KOPT-K1 (cell line): ENCODE results near the gene TRIP4.
"Not testable (repeated sequence)": the region's sequence is repeated elsewhere in the genome, so short reads cannot be mapped to it uniquely, and the experiment has no call there.

Source experiments
- H3K27ac ChIP-seq: fragments of 200-600 bp; sonication (generic); 2 replicates; pipeline ENCODE4 v1.5.1; 2016; ENCODE audit warnings: antibody characterized with exemption, mild to moderate bottlenecking, low read depth, low read length; ENCODE audit not compliant: poor library complexity, severe bottlenecking
- H3K36me3 ChIP-seq: fragments of 200-600 bp; sonication (generic); 2 replicates; pipeline ENCODE4 v1.5.1; 2017; ENCODE audit warnings: antibody characterized with exemption, mild to moderate bottlenecking, low read length, moderate library complexity; ENCODE audit not compliant: insufficient read depth
- H3K9me3 ChIP-seq: fragments of 200-600 bp; sonication (generic); 2 replicates; pipeline ENCODE4 v1.5.1; 2017; ENCODE audit warnings: antibody characterized with exemption, low read length, mild to moderate bottlenecking; ENCODE audit not compliant: insufficient read depth, poor library complexity, severe bottlenecking

Gene TRIP4

GRCh38 chr15:64474846-64475245 is 87.2 kb downstream of the TRIP4 start:
- Histone ChIP-seq H3K36me3 (peaks cover 15% of the 10 kb centered on the region; the same call in 1 of the 2 replicates), H3K27ac (no peak overlapping the region), H3K9me3 (no peaks in the 10 kb centered on the region)

- peaks cover 15% of the 10 kb centered on the region; the same call in 1 of the 2 replicates for H3K36me3 ChIP-seq
- H3K27ac ChIP-seq = no peak overlapping the region
- H3K9me3 ChIP-seq = no peaks in the 10 kb centered on the region
Measured at GRCh38 chr15:64476550-64476949, 88.9 kb downstream of the TRIP4 start.

GRCh38 chr15:64478863-64479262 is 91.2 kb downstream of the TRIP4 start:
- Histone ChIP-seq H3K27ac (no peak overlapping the region), H3K36me3 (peaks cover 17% of the 10 kb centered on the region)

GRCh38 chr15:64480891-64481290 is 93.3 kb downstream of the TRIP4 start:
- peaks cover 9% of the 10 kb centered on the region for H3K36me3 ChIP-seq
- no peak overlapping the region for H3K27ac ChIP-seq
- H3K9me3 ChIP-seq = no peaks in the 10 kb centered on the region

More at GRCh38 chr15:64478863-64479262, 91.2 kb downstream of the TRIP4 start:
- H3K9me3 ChIP-seq = no peaks in the 10 kb centered on the region

GRCh38 chr15:64483749-64484148 is 96.1 kb downstream of the TRIP4 start:
- Histone ChIP-seq H3K36me3 (peaks cover 12% of the 10 kb centered on the region), H3K27ac (no peak overlapping the region), H3K9me3 (no peaks in the 10 kb centered on the region)

GRCh38 chr15:64485796-64486195 is 98.2 kb downstream of the TRIP4 start:
- H3K36me3 ChIP-seq = peaks cover 24% of the 10 kb centered on the region
- H3K27ac ChIP-seq = no peak overlapping the region

GRCh38 chr15:64490598-64491259 is 103.1 kb downstream of the TRIP4 start:
- H3K36me3 ChIP-seq = peaks cover 16% of the 10 kb centered on the region; the same call in 1 of the 2 replicates
- H3K9me3 ChIP-seq = no peaks in the 10 kb centered on the region
- H3K27ac ChIP-seq = no peak overlapping the region

More at GRCh38 chr15:64485796-64486195, 98.2 kb downstream of the TRIP4 start:
- no peaks in the 10 kb centered on the region for H3K9me3 ChIP-seq

GRCh38 chr15:64493641-64494040 is 106.0 kb downstream of the TRIP4 start:
- H3K27ac ChIP-seq = no peak overlapping the region
- no peaks in the 10 kb centered on the region for H3K9me3 ChIP-seq
- peaks cover 31% of the 10 kb centered on the region for H3K36me3 ChIP-seq

- not testable (repeated sequence) for H3K9me3 ChIP-seq, H3K27ac ChIP-seq
- H3K36me3 ChIP-seq = peaks cover 38% of the 10 kb centered on the region
Measured at GRCh38 chr15:64495968-64496367, 108.3 kb downstream of the TRIP4 start.

- H3K9me3 ChIP-seq = no peaks in the 10 kb centered on the region
- peaks cover 60% of the 10 kb centered on the region for H3K36me3 ChIP-seq
- no peak overlapping the region for H3K27ac ChIP-seq
Measured at GRCh38 chr15:64500695-64501395, 113.2 kb downstream of the TRIP4 start.

GRCh38 chr15:64501396-64501715 is 113.7 kb downstream of the TRIP4 start:
- no peaks in the 10 kb centered on the region for H3K9me3 ChIP-seq
- no peak overlapping the region for H3K27ac ChIP-seq
- peaks cover 55% of the 10 kb centered on the region for H3K36me3 ChIP-seq

GRCh38 chr15:64502151-64502550 is 114.5 kb downstream of the TRIP4 start:
- Histone ChIP-seq H3K36me3 (peaks cover 47% of the 10 kb centered on the region), H3K9me3 (no peaks in the 10 kb centered on the region), H3K27ac (peak overlapping the region; percentile 67)

GRCh38 chr15:64502551-64502950 is 114.9 kb downstream of the TRIP4 start:
- H3K9me3 ChIP-seq = no peaks in the 10 kb centered on the region
- peak overlapping the region; percentile 67 for H3K27ac ChIP-seq
- peaks cover 43% of the 10 kb centered on the region for H3K36me3 ChIP-seq

GRCh38 chr15:64503197-64503596 is 115.6 kb downstream of the TRIP4 start:
- Histone ChIP-seq H3K27ac (peak overlapping the region; percentile 67), H3K9me3 (no peaks in the 10 kb centered on the region), H3K36me3 (peaks cover 43% of the 10 kb centered on the region)

- Histone ChIP-seq H3K9me3 (no peaks in the 10 kb centered on the region), H3K36me3 (peaks cover 43% of the 10 kb centered on the region), H3K27ac (peak overlapping the region; percentile 67)
Measured at GRCh38 chr15:64503640-64504039, 116.0 kb downstream of the TRIP4 start.
